Stimulated activated CD8-positive, alpha-beta memory T cell treated with anti-CD3 and anti-CD28 coated beads, Interleukin-4, amount 100 ng/mL, for 48 hours (primary cell): Measurements from ENCODE around the gene VASN.
A peak's percentile ranks its signal among the peaks of the same experiment; 100 is the strongest.
"Not testable (repeated sequence)": the region's sequence is repeated elsewhere in the genome, so short reads cannot be mapped to it uniquely, and the experiment has no call there.

Experiments
- DNase-seq: peaks from one replicate; pipeline ENCODE4 v3.0.0-alpha.2; 2020

Gene VASN

DNA sequence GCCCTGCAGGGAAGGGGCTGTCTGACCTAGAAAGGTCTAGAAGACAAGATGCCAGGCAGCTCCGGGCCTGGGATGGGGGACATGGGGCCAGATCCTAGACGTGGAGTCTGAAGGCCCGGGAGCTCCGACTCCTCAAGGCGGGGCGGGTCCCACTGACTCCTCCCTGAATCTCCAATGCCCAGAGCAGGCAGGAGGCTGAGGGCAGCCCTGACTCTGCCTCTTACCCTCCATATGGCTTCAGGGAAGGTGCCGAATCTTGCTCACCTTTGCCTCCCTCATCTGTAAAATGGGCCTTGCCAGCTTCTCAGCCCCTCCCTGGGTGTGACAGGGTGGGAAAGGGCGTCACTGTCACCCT lies 14.8 kb downstream of the VASN start:
- DNase-seq: no peak

DNA sequence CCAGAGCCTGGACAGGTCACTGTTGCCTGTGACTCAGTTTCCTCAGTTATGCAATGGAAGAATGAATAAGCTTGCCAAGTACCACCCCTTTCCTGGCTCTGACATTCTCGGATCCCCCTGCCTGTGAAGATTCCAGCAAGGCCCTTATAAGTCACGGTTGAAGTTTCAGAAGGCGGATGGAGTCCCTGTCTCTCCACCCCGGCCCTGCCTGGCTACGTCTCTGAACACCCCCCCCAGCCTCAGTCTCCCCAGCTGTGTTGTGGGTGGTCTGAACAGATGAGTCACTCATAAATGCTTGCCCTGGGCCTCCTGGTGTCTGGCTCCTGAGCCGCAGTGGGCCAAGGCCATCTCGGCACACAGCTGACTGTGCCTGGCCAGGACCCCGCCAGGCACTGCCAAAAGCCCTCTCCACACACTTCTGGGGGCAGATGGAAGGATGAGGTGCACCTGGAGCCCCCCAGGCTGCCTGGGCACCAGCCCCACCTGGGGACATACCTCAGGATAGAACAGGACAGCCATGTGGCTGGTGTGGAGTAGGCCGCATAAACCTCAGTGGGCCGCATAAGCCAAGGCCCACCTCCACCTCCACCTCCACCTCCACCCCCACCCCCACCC lies 15.4 kb downstream of the VASN start:
- no peak for DNase-seq

DNA sequence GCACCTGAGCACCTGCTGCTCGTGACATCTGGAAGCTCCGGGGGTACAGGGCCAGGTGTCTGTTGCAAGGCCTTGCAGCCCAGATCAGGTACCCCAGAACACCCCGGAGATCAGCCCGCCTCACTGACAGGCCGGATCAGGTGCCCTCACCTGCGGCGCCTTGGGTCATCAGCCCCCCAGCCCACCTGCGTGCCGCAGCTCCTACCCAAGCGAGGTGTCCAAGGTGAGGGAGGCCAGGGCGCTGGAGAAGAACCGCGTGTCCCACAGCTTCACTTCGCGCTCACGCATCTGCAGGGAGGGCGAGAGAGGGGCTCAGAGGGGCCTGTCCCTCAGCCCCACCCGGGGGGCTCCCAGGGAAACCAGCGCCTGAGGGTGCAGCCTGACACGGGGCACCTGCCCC lies 16.1 kb downstream of the VASN start:
- DNase-seq: no peak

DNA sequence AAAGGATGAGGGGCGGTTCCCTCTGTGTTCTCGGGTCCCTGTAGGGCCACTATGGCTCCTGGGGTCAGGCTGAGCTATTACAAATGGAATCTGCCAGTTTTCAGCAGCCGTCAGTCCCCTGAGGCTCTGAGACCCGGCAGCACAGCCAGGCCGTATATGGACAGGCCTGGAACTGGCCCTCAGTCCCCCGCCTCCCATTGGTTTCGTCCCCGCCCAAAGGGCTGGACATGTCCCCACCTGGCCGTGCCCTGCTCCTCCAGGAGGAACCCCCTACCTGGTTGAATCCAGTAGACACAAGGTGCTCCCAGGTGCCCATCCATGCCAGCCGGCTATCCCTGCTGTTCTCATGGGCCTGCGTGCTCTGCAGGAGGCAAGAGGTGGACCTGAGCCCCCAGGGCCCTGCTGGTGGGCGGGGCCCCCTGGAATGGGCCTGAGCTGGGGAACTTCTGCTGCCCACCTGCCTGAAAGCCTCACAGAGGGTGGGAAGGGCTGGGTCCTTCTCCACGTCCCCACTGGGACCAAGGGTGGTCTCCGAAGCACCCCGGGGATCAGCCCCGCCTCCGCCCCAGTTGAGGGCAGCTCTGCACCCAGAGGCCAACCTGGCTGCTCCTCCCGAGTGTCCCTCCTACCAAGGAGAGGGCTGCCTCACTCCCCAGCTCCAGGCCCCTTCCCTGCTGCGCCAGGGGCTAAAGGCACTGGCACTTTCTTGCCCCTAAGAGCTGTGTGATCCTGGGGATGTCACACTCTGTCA lies 16.8 kb downstream of the VASN start:
- DNase-seq: no peak

DNA sequence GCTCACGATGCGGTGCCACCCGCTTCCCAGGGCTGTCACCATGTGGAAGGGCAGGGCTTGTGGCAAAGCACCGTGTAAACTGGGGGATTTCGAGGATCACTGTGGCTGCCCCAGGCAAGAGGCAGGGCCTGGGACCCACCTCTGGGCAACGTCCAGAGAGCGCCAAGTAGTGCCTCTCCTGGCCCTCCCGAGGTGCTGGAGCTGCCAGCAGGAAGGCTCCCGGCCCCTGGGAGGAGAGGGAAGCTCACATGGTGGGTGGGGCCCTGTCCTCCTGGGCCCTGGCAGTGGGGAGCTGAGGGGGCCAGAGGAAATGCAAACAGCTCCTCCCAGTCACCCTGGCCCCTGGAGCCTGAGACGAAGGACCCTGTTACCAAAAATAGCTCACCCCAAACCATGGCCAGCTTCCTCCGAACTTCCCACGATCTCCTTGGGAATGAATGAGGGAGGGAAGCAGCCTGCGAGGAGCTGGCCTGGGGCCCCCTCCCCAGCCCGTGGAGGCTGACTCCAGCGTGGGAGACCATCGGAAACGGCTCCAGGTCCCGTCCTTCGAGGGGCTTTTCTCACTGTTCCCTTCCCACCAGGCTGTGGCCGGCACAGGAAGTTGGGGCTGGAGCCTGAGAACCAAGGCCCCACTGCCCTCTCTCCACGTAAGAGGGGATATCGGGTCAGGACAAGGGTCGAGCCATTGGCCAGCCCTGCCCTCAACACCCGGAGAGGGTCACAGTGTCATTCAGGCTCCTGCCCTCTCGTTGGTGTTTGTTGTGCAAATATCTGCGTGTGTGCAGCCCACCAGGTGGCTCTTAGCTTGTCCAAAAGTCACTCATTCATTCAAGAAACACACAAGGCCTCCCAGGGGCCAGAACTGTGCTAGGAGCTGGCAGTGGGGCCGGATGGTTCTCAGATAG lies 17.7 kb downstream of the VASN start:
- no peak for DNase-seq

DNA sequence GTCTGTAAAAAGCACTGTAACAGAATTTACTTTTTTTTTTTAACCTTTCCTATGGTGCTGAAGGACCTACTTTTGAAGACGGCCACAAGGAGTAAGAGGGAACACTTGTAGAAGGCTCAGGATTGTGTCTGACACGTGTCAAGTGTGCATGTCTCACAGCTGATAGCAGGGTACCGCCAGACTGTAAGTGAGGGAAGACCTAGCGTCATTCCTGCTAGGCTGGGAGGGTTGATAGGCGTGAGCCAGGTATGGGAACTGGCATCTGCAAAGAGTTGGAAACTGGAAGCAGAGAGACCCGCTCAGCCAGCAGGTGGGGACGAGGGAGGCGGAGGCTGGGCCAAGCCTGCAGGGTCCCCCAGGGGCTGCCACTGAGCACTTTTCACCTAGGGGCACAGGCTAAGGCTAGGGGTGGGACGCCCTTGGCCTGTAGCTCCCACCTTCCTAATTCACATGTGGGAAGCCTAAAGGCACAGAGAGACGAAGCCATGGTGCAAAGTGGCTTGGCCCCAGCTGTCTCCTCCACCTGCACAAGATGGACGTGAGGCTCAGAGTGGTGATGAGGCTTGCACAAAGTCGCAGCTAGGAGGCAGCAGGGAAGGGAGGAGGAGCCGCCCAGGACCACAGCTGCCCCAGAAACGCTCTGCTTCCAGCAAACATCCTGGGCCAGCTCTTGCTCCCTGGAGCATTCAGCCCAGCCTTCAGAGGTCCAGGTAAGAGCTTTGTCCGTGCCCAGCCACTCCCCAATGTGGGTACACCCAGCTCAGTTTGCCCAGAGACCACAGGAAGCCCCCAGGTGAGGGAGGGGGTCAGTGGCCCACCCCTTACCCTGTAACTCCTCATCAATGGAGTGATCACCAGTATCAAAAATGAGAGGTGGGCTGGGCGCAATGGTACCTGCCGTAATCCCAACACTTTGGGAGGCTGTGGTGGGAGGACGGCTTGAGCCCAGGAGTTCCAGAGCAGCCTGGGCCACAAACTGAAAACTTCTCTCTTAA lies 18.9 kb downstream of the VASN start:
- DNase-seq: no peak

DNA sequence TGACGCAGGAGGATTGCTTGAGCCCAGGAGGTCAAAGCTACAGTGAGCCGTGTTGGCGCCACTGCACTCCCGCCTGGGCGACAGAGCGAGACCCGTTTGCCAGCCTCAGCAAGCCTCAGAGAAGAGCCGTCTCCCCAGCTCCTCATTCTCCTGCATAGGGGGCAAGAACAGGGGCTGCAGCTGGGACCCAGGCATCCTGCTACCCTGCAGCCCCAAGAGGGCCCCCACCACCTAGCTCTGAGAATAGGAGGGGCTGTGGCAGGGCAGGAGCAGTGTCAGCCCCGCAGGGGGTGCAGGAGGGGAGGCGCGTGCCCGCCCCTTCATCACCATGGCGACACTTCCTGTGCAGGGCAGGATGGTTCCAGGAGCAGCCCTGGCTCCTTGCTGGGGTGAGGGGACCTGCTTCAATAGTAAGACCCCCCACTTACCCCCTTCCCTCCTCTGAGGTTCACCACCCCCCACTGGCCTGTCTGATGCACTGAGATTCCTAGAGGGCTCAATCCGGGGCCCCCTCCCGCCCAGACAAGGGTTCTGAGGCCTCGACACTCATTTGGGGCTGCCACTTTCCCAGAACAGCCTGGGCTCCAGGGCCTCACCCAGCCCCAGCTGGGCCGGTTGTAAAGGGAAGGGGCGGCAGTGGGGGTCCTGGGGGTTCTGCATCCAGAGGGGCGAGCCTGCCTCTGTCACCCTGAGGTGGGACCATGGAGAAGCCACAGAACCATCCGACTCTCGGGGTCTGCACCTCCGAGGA lies 20.2 kb downstream of the VASN start:
- no peak for DNase-seq

DNA sequence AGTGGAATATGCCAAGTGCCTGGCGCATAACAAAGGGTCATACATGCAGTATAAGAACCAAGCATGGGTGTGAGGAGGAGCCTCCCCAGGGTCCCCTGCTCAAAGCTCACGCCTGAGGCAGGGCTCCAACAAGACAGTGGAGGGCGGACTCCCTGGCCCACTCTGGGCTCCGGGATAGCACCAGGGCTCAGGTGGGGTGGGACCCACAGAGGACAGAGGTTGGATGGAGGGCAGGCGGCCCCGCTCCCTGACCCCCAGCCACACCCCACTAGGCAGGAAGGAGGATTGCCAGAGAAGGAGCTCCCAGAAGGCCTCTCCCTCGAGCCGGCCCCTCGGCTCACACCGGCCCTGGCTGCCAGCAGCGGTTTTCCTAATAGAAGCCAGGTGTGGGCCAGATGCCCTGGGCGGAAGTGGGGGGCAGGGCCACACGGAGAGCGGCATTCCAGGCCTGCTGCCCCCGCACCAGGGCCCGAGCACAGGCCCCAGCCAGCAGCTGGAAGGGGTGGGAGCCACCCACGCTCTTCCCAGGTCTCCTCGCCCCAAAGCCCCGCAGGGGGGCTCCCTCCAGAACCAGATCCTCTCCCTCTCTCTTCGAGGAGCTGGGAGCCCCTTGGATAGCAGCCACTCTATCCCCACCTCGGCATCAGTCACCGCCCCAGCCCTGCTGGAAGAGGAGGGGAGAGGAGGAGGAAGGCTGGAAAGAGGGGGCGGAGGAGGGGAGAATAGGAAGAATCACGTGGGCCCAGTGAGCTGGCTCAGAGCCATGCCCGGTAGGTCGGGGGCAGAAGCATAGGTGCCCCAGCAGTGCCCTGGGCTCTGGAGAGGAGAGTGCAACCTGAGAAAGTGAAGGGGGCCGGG lies 21.0 kb downstream of the VASN start:
- DNase-seq: no peak

DNA sequence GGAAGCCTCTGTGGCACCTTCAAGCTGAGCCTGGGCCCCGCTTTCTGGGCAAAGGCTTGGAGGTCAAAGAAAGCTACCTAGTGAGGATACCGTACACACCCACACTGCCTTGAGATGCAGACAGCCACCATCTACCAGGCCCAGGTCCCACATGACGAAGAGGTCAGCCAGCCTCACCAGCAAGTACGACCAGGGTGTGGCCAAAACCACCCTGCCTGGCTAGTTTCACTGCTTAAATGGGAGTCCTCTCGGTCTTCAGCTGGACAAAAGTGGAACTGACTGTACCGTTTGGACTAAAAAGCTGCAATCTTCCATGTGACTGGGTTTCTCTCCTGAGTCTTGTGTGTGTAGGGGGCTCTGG lies 21.6 kb downstream of the VASN start:
- no peak for DNase-seq

DNA sequence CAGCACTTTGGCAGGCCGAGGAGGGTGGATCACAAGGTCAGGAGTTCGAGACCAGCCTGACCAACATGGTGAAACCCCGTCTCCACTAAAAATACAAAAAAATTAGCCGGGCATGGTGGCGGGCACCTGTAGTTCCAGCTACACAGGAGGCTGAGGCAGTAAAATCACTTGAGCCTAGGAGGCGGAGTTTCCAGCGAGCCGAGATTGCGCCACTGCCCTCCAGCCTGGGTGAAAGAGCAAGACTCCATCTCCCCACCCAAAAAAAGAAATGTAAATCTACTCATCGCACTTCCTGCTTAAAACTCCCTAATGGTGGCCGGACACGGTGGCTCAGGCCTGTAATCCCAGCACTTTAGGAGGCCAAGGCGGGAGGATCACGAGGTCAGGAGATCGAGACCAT lies 22.2 kb downstream of the VASN start:
- not testable (repeated sequence) for DNase-seq

DNA sequence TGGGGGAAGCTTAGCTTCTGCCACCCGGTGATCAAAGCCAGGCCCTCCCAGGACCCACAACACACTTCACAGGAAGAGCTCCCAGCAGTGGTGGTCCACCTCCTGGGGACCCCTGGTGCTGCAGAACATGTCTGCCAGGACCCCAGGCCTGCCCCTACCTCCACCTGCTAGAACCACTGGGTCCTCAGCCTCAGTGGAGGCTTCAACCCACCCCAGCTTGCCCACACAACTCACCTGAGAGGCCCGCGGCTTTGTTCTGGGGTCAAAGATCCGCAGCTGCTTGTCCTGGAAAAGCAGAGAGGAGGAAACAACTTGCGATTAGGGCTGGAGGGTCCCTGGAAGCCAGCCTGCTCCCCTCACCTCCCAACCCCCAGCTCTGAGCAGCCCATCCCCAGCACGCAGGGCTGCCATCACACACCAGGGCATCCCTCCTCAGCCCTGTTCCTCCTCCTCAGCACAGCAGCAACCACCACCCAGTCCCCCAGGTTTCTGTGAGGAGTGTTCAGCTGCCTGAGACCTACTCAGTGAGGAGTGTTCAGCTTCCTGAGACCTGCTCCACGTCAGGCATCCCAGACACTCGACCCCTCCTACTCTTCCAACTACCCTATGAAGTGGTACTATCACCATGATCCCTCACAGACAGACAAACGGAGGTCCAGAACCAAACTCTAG lies 23.5 kb downstream of the VASN start:
- no peak for DNase-seq

DNA sequence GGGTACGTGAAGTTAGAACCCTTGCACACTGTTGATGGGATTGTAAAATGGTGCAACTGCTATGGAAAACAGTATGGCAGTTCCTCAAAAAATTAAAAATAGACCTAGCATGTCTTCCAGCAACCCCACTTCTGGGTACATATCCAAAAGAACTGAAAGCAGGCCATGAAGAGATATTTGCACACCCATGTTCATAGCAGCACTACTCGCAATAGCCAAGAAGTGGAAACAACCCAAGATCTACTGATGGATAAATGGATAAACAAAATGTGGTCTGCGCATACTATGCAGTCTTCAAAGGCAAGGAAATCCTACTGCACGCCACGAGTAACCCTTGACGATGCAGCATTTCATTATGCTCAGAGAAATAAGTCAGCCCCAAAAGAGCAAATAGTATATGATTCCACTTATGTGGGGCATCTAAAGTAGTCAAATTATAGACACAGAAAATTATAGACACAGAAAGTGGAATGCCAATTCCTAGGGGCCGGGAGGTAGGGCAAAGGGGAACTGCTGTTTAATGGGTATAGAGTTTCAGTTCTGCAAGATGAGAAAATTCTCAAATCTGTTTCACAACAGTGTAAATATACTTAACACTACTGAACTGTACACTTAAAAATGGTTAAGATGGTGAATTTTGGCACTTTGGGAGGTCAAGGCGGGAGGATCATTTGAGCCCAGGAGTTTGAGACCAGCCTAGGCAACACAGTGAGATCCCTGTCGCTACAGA lies 27.5 kb downstream of the VASN start:
- no peak for DNase-seq

DNA sequence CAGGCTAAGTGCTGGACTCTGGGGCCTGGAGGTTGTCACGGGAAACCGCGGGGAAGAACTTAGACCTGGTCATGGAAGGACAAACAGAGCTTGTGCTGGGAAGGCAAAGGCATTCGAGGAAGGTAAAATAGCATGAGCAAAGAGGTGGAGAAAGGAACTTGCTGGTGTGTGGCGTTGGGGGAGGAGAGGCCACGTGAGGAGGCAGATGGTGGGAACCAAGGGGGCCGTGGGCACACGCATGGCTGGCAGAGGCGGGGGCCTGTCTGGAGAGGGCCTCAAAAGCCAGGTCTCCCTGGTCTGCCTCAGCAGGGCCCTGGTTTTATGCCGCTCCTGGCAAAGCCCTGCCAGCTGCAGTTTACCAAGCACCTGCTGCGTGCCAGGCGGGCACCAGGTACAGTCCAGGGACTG lies 29.4 kb downstream of the VASN start:
- no peak for DNase-seq

DNA sequence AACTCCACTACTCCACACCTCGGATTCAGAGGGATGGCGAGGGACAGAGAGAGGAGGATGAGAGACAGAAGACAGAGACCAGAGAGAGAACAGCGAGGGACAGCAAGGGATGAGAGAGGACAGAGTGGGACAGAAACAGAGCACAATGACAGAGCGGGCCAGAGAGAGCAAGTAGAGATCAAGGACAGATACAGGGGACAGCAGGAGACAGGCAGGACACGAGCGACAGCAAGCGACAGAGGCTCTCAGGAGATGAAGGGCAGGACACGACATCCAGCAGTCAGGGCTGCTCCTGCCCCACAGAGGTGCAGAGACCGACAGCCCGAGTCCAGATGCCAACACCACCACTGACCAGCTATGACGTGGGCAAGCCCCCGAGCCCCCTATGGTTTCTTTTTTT lies 29.9 kb downstream of the VASN start:
- DNase-seq: no peak

DNA sequence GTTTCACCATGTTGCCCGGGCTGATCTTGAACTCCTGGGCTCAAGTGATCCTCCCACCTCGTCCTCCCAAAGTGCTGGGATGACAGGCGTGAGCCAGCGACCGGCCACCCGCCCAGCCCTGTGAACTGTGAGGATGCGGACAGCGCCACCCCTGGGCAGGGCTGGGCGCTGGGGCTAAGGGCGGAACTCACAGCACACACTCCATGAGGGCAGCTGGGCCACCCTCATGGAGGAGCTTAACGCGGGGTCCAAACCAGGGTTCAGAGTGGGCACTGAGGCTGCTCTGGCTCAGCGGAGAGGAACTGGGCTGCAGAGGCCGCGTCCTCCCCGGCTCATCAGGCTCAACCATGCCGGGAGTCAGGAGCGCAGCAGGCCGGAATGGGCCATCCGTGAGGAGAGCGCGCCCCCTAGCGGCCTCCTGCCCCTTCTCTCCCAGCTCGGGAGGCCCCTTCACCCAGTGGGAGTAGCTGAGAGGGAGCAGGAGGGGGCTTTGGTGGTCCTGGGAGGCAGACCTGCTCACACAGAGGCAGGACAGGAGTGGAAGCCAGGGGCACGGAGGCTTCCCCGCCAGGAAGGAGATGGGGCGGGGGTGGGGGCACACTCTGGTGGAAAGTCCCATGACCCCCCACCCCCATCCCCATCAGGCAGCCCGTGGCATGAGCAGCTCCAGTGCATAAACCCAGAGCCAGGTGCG lies 30.9 kb downstream of the VASN start:
- DNase-seq: peak; percentile 85

DNA sequence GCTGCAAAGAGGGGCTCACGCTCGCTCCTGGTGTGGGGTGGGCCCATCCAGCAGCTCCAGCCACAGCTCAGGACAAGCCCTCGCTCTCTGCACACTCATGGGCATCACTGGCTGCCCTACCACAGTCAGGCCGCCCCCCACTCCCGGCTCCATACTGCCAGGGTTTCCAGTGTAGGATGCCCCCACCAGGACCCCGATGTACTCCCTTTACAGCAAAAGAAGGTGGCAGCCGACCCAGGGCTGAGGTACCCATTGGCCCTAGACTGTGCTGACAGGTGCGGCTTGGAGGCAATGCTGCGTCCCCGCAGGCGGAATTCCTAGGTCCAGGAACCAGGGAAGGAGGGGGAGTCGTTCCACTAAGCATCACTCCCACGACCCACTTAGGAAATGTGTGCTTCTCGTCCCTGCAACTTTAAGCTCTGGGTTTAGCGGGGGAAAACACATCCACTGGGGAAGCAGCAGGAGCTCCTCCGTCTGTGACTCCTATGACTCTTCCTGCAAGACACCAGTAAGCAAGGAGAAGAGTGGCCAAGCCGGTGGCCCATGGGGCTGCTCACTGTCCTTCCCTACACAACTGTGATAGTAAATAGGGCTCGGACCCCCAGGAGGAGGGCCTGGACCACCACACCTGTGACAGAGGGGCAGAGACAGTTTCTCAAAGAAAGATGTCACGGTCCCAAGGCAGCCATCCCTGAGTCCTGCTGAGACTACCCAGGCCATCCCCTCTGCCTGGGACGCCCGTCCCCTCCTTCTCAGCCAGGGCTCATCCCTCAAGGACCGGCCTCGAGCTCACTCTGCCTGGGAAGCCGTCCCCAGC lies 31.7 kb downstream of the VASN start:
- no peak for DNase-seq

DNA sequence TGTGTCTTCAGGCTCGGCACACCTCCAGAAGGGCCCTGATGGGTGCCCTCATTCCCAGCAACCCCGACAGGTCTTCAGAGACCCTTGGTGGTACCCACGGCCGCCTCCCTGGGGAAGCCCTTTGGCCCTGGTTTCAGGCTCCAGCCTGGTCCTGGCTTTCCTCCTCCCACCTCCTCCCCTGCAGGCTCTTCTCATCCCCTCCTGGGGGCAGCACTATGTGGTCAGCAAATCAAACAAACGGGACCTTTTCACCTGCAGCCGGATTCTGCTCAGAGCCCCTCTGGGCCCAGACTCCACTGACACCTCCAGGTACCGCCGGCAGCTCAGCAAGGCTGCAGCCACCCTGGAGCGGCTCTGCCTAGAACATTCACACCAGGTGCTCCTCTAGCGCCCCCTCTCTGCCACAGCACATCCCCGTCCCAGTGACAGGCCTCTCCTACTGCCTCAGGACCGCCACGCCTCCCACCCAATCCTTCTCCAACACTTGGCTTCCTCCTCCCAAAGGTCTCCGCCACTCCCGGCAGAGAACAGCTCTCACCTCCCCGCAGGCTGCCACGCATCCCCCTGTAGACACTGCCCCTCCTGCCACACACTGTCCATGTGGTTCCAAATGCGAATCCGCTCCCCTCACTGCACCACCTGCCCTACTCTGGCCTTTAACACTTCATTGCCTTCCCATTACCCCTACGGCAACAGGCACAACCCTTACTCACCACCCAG lies 32.8 kb downstream of the VASN start:
- peak; percentile 63 for DNase-seq
